PFSK-1 (cell line): ENCODE results near the gene IFIH1.

ENCODE experiments used
- FOXP2 ChIP-seq: optimal IDR thresholded peaks from 2 replicates; pipeline ENCODE3; 2011; ENCODE audit warnings: borderline replicate concordance, control low read depth, inconsistent platforms; ENCODE audit not compliant: insufficient read depth; ENCODE audit errors: extremely low read length, extremely low read depth
- POLR2AphosphoS5 ChIP-seq: IDR thresholded peaks from 2 replicates; pipeline ENCODE4 v1.6.1; 2012; ENCODE audit warnings: low read depth, mild to moderate bottlenecking, control low read depth, low read length, moderate library complexity
- SIN3A ChIP-seq: IDR thresholded peaks from 2 replicates; pipeline ENCODE4 v1.6.1; 2012; ENCODE audit warnings: mild to moderate bottlenecking, low read length, moderate library complexity, borderline replicate concordance; ENCODE audit not compliant: insufficient read depth
- TF ChIP-seq, protein P1 (sequence below), 2 experiments: IDR thresholded peaks; 2 replicates each; pipeline versions ENCODE4 v1.6.1 to v1.8.0; 2011 to 2012; ENCODE audit warnings: low read depth in 2 of 2, low read length in 2 of 2, control low read depth in 1 of 2, inconsistent platforms in 1 of 2, mild to moderate bottlenecking in 1 of 2, moderate library complexity in 1 of 2; ENCODE audit not compliant: insufficient read depth in 1 of 2

DNA sequence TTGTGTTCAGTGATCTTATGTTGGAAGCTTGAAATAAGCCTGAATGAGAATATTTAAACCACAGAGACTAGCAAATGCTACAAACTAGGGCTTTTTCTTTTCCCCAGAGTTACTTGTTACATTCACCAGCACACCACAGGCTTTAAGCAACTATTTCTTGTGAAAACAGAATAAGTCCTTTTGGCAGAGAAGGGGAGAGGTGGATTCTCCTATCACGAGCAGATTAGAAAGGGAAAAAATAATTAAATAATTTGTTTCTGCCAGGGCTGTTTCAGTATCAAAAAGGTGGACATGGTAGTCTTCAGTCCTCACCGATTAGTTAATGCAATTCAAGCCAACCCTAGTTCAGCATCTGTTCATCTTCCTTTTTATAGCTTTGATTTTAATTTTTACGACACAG is 12.6 kb downstream of the IFIH1 start:
- no peak for TF ChIP-seq FOXP2
- TF ChIP-seq SIN3A = no peak
- no peak for TF ChIP-seq POLR2AphosphoS5
- TF ChIP-seq, protein P1, sequence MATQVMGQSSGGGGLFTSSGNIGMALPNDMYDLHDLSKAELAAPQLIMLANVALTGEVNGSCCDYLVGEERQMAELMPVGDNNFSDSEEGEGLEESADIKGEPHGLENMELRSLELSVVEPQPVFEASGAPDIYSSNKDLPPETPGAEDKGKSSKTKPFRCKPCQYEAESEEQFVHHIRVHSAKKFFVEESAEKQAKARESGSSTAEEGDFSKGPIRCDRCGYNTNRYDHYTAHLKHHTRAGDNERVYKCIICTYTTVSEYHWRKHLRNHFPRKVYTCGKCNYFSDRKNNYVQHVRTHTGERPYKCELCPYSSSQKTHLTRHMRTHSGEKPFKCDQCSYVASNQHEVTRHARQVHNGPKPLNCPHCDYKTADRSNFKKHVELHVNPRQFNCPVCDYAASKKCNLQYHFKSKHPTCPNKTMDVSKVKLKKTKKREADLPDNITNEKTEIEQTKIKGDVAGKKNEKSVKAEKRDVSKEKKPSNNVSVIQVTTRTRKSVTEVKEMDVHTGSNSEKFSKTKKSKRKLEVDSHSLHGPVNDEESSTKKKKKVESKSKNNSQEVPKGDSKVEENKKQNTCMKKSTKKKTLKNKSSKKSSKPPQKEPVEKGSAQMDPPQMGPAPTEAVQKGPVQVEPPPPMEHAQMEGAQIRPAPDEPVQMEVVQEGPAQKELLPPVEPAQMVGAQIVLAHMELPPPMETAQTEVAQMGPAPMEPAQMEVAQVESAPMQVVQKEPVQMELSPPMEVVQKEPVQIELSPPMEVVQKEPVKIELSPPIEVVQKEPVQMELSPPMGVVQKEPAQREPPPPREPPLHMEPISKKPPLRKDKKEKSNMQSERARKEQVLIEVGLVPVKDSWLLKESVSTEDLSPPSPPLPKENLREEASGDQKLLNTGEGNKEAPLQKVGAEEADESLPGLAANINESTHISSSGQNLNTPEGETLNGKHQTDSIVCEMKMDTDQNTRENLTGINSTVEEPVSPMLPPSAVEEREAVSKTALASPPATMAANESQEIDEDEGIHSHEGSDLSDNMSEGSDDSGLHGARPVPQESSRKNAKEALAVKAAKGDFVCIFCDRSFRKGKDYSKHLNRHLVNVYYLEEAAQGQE (IDR thresholded peaks at IDR 0.05; ENCODE audit: insufficient read depth in 1 of 2, low read depth in 2 of 2, low read length in 2 of 2) = no peak
